KMS-11 (cell line): ENCODE data around the gene FAM107B.

Experiments
- H2AFZ ChIP-seq: fragments of 200-600 bp; sonication (generic); 2 replicates; pipeline ENCODE4 v1.6.1; 2016; ENCODE audit warnings: antibody characterized with exemption, mixed run types, low read depth
- H3K27ac ChIP-seq: fragments of 200-600 bp; sonication (generic); 2 replicates; pipeline ENCODE4 v1.6.1; 2016; ENCODE audit warnings: mild to moderate bottlenecking, mixed run types
- H3K27me3 ChIP-seq: fragments of 200-600 bp; sonication (generic); 2 replicates; pipeline ENCODE4 v1.6.1; 2017; ENCODE audit warnings: mild to moderate bottlenecking, low read depth, mixed run types, moderate library complexity; ENCODE audit not compliant: insufficient read depth
- H3K36me3 ChIP-seq: fragments of 200-600 bp; sonication (generic); 2 replicates; pipeline ENCODE4 v1.6.1; 2017; ENCODE audit warnings: mild to moderate bottlenecking, mixed run types; ENCODE audit not compliant: insufficient read depth
- H3K4me1 ChIP-seq: fragments of 200-600 bp; sonication (generic); 2 replicates; pipeline ENCODE4 v1.6.1; 2016; ENCODE audit warnings: mild to moderate bottlenecking, low read depth, mixed run types; ENCODE audit not compliant: poor library complexity, severe bottlenecking
- H3K4me2 ChIP-seq: fragments of 200-600 bp; sonication (generic); 2 replicates; pipeline ENCODE4 v1.7.0; 2016; ENCODE audit warnings: mild to moderate bottlenecking, mixed run types
- H3K4me3 ChIP-seq: fragments of 200-600 bp; sonication (generic); IDR thresholded peaks from 2 replicates; pipeline ENCODE4 v1.6.1; 2017; ENCODE audit warnings: low read depth, low read length, mixed read lengths; ENCODE audit not compliant: insufficient read depth
- H3K79me2 ChIP-seq: fragments of 200-600 bp; sonication (generic); 2 replicates; pipeline ENCODE4 v1.6.1; 2016; ENCODE audit warnings: low read depth, mixed run types; ENCODE audit not compliant: insufficient read depth
- H3K9ac ChIP-seq: fragments of 200-600 bp; sonication (generic); 2 replicates; pipeline ENCODE4 v1.6.1; 2016; ENCODE audit warnings: mild to moderate bottlenecking, mixed run types
- H4K20me1 ChIP-seq: fragments of 200-600 bp; sonication (generic); 2 replicates; pipeline ENCODE4 v1.6.1; 2016; ENCODE audit warnings: mild to moderate bottlenecking, mixed run types; ENCODE audit not compliant: insufficient read depth
- TF ChIP-seq, protein P1 (sequence below): fragments of 200-600 bp; sonication (generic); conservative IDR thresholded peaks from 2 replicates; pipeline ENCODE4 v1.6.1; 2017; ENCODE audit warnings: low read depth, mild to moderate bottlenecking, antibody characterized with exemption, low read length, moderate library complexity, mixed read lengths

Gene FAM107B

DNA sequence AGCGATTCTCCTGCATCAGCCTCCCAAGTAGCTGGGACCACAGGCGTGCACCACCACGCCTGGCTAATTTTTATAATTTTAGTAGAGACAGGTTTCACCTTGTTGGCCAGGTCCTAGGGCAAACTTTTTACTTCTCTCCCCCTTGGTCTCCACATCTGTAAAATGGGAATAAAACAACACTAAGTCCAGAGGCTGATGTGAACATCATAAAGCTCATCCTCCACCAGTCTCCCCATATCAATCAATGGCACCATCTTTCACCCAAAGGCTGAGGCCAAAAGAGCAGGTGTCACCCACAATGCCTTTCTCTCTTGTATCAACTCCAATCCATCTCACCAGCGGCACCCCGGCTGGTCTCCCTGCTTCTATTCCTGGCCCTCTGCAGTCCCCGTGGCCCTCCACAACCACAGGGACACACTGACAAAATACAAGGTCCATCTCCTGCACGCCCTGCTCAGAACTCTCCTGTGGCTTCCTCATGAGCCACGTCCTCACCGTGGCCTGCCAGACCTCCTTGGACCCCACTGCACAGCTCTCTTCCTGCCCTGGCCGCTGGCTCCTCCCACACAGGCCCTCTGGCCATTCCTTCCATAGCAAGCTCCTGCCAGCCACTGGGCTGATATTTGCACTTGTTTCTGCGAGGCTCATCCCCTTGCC lies 179.0 kb downstream of the FAM107B start:
- Histone ChIP-seq H2AFZ (no peak overlapping the region), H3K27me3 (no peaks in the 10 kb centered on the region), H3K4me3 (no peak overlapping the region), H3K4me1 (no peaks in the 10 kb centered on the region), H3K36me3 (no peaks in the 10 kb centered on the region), H3K4me2 (no peak overlapping the region), H3K27ac (no peak overlapping the region), H3K79me2 (no peaks in the 10 kb centered on the region), H4K20me1 (no peaks in the 10 kb centered on the region), H3K9ac (no peak overlapping the region)
- TF ChIP-seq, protein P1, sequence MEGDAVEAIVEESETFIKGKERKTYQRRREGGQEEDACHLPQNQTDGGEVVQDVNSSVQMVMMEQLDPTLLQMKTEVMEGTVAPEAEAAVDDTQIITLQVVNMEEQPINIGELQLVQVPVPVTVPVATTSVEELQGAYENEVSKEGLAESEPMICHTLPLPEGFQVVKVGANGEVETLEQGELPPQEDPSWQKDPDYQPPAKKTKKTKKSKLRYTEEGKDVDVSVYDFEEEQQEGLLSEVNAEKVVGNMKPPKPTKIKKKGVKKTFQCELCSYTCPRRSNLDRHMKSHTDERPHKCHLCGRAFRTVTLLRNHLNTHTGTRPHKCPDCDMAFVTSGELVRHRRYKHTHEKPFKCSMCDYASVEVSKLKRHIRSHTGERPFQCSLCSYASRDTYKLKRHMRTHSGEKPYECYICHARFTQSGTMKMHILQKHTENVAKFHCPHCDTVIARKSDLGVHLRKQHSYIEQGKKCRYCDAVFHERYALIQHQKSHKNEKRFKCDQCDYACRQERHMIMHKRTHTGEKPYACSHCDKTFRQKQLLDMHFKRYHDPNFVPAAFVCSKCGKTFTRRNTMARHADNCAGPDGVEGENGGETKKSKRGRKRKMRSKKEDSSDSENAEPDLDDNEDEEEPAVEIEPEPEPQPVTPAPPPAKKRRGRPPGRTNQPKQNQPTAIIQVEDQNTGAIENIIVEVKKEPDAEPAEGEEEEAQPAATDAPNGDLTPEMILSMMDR = no peak

DNA sequence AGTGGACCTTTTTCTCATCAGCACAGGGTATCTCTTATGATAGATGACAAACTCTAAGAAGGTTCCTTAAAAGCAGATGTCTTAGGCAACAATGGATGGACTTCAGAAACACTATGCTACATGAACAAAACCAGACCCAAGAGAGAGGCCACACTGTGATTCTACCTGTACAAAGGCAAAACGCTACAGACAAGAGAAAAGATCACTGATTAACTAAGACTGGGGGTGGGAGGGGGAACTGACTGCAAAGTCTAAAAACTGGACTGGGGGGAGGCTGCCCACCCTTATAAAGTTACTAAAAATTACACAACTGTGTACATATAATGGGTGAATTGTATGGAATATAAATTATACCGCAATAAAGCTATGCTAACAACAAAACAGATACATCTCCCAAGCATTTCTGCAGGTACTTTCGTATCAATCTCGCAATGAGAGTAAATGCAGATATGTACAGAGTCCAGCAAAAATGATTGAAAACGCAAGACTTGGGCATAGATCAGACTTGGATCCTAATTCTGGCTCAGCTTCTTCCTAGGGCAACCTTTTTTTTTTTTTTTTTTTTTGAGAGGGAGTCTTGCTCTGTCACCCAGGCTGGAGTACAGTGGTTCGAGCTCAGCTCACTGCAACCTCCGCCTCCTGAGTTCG lies 179.7 kb downstream of the FAM107B start:
- TF ChIP-seq, protein P1 = no peak
- no peak overlapping the region for H3K9ac ChIP-seq
- no peak overlapping the region for H3K4me2 ChIP-seq
- H3K4me1 ChIP-seq = no peaks in the 10 kb centered on the region
- no peaks in the 10 kb centered on the region for H3K27me3 ChIP-seq
- H4K20me1 ChIP-seq = no peaks in the 10 kb centered on the region
- no peak overlapping the region for H2AFZ ChIP-seq
- H3K4me3 ChIP-seq = no peak overlapping the region
- H3K36me3 ChIP-seq = no peaks in the 10 kb centered on the region
- H3K27ac ChIP-seq = no peak overlapping the region
- H3K79me2 ChIP-seq = no peaks in the 10 kb centered on the region

DNA sequence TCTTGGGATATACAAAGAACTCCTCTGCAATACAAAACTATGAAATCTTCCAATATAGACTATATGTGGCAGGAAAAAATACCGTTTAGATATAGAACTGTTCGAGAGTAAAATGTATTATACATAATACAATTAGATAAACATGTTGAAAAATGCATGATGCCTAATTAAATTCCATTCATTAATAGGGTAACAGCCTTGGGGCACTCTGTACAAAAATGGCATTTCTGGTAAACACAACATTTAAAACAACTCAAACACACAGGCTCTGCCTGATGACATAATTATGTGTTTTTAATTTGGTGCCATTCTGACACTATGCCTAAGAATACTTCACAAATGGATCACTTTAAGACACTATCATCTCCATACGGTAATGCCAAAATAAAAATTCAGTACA lies 180.9 kb downstream of the FAM107B start:
- Histone ChIP-seq H2AFZ (no peak overlapping the region), H4K20me1 (no peaks in the 10 kb centered on the region), H3K79me2 (no peaks in the 10 kb centered on the region), H3K36me3 (no peaks in the 10 kb centered on the region), H3K4me2 (no peak overlapping the region), H3K4me1 (no peaks in the 10 kb centered on the region), H3K9ac (no peak overlapping the region), H3K4me3 (no peak overlapping the region), H3K27ac (no peak overlapping the region), H3K27me3 (no peaks in the 10 kb centered on the region)
- TF ChIP-seq, protein P1 = no peak

DNA sequence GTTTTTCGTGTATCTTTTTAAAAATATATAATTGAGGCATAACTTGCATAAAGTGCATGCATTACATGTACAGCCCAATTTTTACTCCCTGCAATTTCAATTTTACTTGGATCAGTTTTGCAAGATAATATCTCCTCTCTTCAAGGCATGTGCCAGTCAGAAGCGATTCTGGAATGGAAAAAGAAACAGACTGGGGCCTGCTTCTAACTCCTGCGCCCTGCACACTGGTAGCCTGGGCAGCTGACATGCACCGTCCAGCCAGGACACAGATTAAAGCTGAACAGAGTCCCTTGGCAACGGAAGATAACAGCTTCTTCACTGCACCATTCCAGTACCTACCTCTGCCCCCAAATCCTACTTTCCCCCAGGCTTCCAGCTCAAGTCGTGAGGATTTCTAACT lies 182.1 kb downstream of the FAM107B start:
- Histone ChIP-seq H3K79me2 (no peaks in the 10 kb centered on the region), H3K27ac (no peak overlapping the region), H3K9ac (no peak overlapping the region), H3K27me3 (no peaks in the 10 kb centered on the region), H3K4me1 (no peaks in the 10 kb centered on the region), H2AFZ (no peak overlapping the region), H3K4me3 (no peak overlapping the region), H3K36me3 (no peaks in the 10 kb centered on the region), H4K20me1 (no peaks in the 10 kb centered on the region), H3K4me2 (no peak overlapping the region)
- TF ChIP-seq, protein P1 = no peak
